Measurements from ENCODE around the gene TMEM117.
"Not testable (repeated sequence)": the region's sequence is repeated elsewhere in the genome, so short reads cannot be mapped to it uniquely, and the experiment has no call there.

Gene TMEM117

DNA sequence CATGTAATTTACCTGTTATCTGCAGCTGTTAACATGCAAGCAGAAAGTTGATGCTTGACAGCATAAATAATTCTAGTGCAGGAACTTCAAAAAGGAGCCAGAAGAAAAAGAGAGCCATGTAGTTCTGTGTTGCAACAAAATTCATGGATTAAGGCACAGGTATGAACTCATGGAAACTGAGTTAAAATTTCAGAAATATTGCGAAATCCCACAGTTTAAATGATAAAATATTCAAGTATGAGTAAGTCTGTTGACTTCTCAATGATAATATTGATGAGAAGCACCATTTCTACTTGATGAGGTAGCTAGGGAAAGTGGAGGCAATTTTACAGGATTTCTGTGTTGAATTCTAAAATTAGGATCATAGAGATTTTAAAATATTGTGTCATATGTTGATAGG is 290.9 kb downstream of the TMEM117 start:
- DNase-seq: no peak

GRCh38 chr12:44127966-44128710 is 292.3 kb downstream of the TMEM117 start:
- no peak for DNase-seq

GRCh38 chr12:44143175-44143574 is 307.3 kb downstream of the TMEM117 start:
- no peak for DNase-seq

- no peak for DNase-seq
Observed at GRCh38 chr12:44148936-44149335, 313.1 kb downstream of the TMEM117 start.

DNA sequence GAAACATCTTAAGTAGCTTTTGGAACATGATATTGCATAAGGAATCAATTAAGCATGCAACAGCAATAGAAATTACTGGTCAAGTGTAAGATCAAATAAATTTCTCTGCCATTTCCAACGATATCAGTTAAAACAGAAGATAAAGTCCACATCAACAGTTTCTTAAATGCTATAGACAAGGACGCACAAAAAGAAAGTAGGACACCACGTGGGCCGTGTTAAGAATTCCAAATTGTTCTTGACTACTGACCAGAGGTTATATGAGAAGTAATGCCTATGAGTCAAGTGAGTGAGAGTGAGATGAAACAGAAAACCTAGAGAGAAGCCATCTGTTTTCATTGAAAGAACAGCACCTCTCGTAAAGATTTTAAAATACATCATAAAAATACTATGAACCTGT is 318.2 kb downstream of the TMEM117 start:
- DNase-seq: no peak

DNA sequence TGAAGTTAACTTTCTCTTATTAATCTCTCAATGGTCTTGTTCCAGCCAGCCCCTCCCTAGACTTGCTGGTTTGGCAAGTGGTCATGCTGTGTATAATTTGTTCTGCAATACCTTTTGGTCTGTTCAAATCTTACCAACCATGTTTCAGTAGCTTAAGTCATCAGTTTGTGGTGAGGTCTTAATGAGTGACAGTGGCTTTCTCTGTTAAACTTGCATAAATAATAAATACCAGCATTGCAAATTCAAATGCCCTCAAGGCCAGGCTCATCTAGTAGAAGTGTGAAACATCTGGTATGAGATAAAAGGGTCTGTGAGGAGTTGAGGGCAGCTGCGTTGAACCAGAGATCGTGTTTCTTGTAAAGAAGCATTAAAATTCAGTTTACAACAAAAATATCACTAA is 319.5 kb downstream of the TMEM117 start:
- DNase-seq: no peak

DNA sequence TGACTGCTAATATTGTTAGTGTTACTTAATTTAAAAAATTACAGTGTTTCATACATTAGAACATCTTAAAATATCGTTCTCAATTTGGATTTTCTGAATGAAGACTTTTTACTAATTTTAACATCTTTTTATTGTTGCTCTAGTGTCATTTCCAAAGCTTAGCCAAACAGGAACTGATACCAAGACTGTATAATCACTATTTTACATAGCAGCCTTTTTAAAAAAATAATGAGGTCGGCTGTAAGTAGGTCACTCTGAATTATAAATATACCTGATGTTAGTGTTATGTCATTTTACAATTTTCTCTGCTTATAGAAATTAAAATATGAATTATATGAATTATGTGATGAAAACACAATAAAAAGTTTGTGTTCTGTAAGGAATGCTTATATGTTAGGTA is 321.5 kb downstream of the TMEM117 start:
- DNase-seq: no peak

DNA sequence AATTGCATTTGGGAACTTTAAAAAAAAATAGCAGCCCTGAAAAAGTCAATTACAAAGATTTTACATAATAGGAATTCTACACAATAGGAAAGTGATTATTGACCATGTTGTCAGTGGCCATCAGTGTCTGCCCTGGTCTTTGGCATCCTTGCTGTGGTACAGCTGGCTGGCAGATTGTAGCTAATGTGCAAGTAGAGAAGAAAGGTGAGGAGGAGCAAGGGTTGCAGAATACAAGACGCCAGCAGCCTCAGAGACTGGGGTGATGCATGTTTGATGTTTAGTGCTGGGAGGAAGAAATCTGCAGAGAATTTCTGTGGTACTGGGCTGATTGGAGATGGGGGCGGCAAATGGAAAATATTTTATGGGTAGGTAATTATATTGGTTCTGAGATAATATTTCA is 322.9 kb downstream of the TMEM117 start:
- no peak for DNase-seq

- no peak for DNase-seq
Observed at GRCh38 chr12:44159216-44159615, 323.3 kb downstream of the TMEM117 start.

DNA sequence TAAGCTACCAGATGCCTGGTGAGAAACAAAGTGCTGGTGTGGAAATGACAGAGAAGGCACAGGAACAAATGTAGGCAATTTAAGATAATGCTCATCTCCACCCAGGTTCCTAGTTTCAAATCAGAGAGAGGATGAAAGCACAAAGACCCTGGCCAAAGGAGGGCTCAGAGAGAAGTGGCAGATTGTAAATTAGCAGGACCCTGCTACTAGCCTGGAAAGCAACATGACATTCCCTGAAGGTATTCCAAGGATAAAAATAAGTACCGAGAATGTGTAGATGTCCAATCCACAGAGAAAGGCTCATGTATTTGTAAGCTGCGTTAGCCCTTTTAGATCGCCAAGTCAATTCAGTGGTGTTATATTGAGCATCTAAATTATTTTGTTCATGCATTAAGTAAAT is 324.0 kb downstream of the TMEM117 start:
- DNase-seq: no peak

DNA sequence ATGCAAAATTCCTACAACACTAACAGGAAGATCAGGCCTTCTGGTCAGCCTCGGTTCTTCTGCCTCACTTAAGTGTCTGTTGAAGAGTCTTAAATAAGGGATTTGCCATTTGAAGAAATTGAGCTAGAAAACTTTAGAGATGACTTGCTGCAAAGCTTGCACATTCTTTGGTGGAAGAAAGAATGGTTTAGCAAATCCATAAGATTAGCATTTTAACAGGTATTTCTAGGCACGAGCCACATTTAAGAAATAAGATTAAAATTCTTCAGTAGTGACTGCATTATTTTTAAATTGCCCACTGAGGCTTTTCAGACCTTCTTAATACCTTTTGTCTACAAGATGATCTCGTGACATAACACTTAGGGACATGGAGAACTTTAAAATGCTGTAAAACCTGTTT is 327.1 kb downstream of the TMEM117 start:
- no peak for DNase-seq

- DNase-seq: no peak
Observed at GRCh38 chr12:44174053-44174452, 338.2 kb downstream of the TMEM117 start.

DNA sequence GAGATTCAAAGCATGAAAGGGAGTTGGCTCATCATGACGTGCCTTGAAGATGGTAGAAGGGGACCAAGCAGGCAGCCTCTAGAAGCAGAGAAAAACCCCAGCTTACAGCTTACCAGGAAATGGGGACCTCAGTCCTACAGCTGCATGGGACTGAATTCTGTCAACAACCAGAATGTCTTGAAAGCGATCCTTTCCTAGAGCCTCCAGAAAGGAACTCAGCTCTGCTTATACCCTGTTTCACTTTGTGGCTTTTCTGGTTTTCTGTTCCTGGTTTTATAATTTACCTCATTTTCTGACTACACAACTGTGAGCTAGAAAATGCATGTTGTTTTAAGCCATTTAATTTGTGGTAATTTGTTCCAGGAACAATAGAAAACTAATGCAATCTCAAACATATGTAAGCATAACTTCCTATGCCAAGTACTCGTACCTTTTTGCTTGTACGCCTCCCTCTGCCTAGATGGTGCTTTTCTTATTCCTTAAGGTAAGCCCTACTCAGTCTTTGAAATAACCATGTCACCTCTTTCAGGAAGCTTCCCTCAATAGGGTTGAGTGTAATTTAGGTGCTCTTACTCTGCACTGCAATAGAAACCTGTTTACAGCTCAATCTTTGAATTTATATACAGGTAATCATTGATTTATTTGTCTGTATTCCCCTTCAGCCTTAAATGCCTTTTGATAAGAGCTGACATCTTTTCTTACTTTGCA is 348.8 kb downstream of the TMEM117 start:
- no peak for DNase-seq

GRCh38 chr12:44193281-44193680 is 357.4 kb downstream of the TMEM117 start:
- DNase-seq: no peak

GRCh38 chr12:44195719-44196118 is 359.8 kb downstream of the TMEM117 start:
- DNase-seq: not testable (repeated sequence)

DNA sequence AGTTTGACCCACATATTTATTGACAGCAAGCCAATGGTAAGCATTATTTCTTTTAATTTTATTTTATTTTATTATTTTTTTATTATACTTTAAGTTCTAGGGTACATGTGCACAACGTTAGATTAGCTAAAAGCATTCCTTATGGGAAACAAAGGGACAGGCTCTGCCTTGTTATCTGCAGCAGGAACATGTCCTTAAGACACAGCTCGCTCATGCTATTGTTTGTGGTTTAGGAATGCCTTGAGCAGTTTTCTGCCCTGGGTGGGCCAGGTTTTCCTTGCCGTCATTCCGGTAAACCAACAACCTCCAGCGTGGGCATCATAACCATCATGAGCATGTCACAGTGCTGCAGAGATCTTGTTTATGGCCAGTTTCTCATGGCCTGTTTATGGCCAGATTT is 370.2 kb downstream of the TMEM117 start:
- DNase-seq: no peak

DNA sequence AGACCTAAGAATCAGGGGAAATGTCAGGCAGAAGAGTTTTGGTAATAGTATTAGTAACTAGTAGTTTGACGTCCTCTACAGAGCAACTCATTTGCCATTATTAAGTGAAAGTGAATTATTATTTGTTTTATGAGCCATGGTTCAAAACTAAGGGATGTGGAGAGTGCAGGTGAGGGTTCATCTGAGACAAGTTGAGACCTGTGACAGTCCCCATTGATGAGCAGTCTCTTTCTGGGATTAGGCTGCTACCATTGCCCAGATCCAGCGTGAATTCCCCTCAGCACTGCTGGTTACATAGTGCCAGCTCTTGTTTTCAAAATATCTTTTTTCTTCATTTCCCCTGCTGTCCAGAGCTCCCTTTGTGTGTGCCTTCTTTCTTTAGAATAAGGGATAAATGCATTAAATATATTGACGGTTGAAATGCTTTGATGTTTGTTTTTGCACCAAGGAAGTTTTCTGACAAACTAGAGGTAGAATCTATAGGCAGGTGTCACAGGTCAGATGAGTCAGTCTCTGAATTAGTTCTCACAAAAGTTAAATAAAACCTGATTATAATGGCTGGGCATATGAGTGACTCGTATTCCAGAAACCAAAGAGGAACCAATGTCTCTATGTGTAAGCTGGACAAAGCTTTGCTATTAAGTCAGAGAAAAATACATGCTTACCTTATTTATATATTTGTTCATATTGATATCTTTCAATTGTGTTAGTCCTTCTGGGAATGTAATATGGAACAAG is 381.4 kb downstream of the TMEM117 start:
- no peak for DNase-seq

DNA sequence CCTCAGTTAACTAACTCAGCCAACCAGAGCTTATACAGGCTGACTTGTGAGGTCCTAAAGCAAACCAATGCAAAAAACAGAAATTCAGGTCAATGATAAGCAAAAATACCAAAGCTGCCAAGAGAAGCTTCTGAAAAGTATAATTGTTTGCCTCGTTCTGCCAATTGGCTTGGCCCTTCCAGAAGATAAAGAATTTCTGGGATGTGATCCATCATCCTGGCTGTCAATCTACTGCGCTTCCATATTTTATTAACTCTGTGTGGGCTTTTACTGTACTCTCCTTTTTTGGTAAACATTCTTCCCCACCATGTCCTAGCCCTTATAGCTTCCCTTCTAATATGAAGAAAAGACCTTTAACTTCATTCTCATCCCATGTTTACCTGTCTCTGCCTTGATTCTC is 387.9 kb downstream of the TMEM117 start:
- DNase-seq: no peak

DNA sequence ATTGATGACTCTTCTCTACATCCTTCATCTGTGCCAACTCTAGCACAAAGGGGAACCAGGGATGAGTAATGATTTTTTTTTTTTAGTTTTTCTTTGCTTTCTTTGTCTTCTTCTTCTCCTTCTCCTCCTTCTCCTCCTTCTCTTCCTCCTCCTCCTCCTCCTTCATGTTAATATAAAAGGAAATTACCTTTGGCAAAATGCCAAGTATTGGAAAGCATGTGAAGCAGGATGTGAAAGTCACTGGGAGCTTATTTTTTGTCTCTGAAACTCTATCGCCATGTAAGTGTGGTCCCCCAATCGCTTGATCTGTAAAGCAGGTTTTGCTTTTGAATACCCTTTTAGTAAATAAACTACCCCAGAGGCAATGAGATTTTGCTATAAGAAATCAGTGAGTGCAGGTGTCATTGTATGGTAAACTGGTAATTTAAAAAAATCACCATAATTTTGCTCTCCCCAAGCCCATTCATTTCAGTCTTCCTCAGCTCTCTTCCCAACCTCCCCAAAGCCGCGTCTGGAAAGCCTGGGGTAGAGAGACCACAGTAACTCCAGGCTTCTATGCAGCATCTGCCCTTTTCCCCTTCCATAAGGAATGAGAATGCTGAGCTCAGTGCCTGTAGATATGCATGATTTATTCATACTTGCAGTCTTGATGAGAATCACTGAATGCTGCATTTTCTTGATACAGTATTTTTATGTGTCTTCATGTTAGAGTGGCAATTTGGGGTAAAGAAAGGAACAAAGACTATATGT is 388.7 kb downstream of the TMEM117 start:
- no peak for DNase-seq

- DNase-seq: no peak
Observed at GRCh38 chr12:44225149-44225510, 389.2 kb downstream of the TMEM117 start.

GRCh38 chr12:44227616-44228015 is 391.7 kb downstream of the TMEM117 start:
- no peak for DNase-seq

- no peak for DNase-seq
Observed at GRCh38 chr12:44229846-44230245, 394.0 kb downstream of the TMEM117 start.

DNA sequence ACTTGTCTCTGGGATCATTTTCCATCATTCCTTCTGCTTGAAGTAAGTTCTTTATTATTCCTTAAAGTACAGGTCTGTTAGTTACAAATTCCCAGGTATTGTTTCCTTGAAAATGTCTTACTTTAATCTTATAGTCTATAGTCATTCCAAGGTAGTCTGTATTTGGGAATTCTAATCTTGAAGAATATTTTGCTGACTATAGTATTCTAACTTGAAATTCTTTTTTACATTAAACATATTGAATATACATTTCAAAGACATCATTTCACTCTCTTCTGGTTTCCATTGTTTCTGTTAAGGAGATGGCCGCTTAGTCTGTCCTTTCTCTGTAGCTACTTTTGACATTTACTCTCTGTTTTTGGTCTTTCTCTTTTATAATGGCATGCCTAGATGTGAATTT is 399.8 kb downstream of the TMEM117 start:
- DNase-seq: no peak
